ENCODE data around the gene APC2.

GRCh38 chr19:1406774-1407527, 43.0 kb upstream of the APC2 start:
- TF ChIP-seq CTCF (IDR thresholded peaks at IDR 0.05), result peak; percentile 63
- no peak for TF ChIP-seq EZH2 (IDR thresholded peaks at IDR 0.05; ENCODE audit: borderline replicate concordance, insufficient read depth, low read depth, low read length, poor library complexity, severe bottlenecking)
